Keratinocyte (primary cell): ENCODE data around the gene TMEM115.

Experiments
- EZH2 ChIP-seq: IDR thresholded peaks from one replicate; pipeline ENCODE4 v1.6.1; 2012; ENCODE audit warnings: inconsistent platforms, mild to moderate bottlenecking, low read length, moderate library complexity
- TF ChIP-seq, protein P1 (sequence below), 3 experiments: IDR thresholded peaks in 1 of 3; conservative IDR thresholded peaks in 1 of 3; optimal IDR thresholded peaks in 1 of 3; 2 replicates in 2 of 3; 3 replicates in 1 of 3; pipeline versions ENCODE3 to v1.5.1; 2011; ENCODE audit warnings: low read length in 3 of 3, mild to moderate bottlenecking in 3 of 3, moderate library complexity in 2 of 3, control low read depth in 1 of 3, inconsistent platforms in 1 of 3; ENCODE audit not compliant: insufficient read depth in 2 of 3; ENCODE audit errors: extremely low read depth in 1 of 3

DNA sequence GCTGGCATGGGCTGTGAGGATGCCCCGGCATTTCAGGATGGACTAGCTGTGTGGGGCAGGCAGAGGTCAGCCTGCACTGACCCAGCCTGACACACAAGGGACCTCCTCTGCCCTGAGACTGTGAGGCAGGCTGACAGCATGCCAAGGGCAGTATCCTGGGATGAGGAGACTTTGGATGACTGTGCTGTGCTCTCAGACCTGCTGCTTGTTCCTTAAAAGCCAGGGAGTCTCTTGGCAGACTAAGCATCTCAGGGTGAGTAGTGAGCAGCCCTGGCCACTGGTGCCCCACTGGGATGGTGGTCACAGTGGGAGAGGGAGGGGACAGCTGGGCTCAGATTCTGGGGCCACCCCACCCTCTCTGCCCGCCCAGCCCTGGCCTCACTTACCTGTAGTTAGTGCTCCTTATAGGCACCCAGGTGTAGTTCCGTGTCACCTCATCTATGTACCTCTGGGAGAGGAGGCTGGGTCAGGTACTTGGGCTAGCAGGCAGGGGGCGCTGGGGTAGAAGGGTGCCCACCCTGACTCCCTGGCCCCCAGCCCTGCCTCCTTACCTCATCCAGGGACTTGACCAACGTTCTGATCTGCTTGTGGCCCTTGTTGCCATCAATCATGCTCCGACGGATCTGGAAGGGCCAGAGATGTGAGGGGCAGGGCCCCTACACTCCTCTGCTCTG, 16.1 kb upstream of the TMEM115 start:
- TF ChIP-seq EZH2 = no peak
- TF ChIP-seq, protein P1, sequence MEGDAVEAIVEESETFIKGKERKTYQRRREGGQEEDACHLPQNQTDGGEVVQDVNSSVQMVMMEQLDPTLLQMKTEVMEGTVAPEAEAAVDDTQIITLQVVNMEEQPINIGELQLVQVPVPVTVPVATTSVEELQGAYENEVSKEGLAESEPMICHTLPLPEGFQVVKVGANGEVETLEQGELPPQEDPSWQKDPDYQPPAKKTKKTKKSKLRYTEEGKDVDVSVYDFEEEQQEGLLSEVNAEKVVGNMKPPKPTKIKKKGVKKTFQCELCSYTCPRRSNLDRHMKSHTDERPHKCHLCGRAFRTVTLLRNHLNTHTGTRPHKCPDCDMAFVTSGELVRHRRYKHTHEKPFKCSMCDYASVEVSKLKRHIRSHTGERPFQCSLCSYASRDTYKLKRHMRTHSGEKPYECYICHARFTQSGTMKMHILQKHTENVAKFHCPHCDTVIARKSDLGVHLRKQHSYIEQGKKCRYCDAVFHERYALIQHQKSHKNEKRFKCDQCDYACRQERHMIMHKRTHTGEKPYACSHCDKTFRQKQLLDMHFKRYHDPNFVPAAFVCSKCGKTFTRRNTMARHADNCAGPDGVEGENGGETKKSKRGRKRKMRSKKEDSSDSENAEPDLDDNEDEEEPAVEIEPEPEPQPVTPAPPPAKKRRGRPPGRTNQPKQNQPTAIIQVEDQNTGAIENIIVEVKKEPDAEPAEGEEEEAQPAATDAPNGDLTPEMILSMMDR (optimal IDR thresholded peaks at IDR 0.05 in 1 of 3, IDR thresholded peaks at IDR 0.05 in 1 of 3, conservative IDR thresholded peaks at IDR 0.05 in 1 of 3; ENCODE audit: extremely low read depth in 1 of 3, insufficient read depth in 2 of 3, low read length in 3 of 3) = peak in 2 of 3 experiments; percentile 26 to 35
